Pancreas (tissue), 10 donors: ENCODE data around the gene NPLOC4. TPM values are rescaled to one million over a fixed set of nuclear protein-coding genes. Genes with fewer than 3 reads are reported as not detected.
A peak's percentile ranks its signal among the peaks of the same experiment; 100 is the strongest.

ENCODE experiments used
- ATAC-seq, 4 donors: fragments of 200-7000 bp; cut with Tn5 transposase; one replicate each; pipeline versions ENCODE4 v1.8.0 to v1.9.1; 2020; ENCODE audit warnings: mild to moderate bottlenecking in 4 of 4, moderate library complexity in 4 of 4
- DNase-seq, 6 donors: peaks; one replicate each; pipeline ENCODE4 v3.0.0-alpha.2; 2020
- FAIRE-seq: peaks from 2 replicates; lab custom pipeline; 2012; peaks lifted over from hg19 to GRCh38; lab: Jason Lieb, UNC
- H3K27ac ChIP-seq, 4 donors: fragments of 200-600 bp; sonication (generic); 1 replicate in 3 of 4; 2 replicates in 1 of 4; pipeline versions ENCODE4 v1.5.0 to v1.8.0; 2020
- H3K27me3 ChIP-seq, 4 donors: fragments of 200-600 bp; one replicate each; pipeline ENCODE4 v1.8.0; 2021
- H3K36me3 ChIP-seq, 3 donors: fragments of 200-600 bp; sonication (generic) in 1 of 3; one replicate each; pipeline versions ENCODE4 v1.5.0 to v1.8.0; 2020 to 2021
- H3K4me1 ChIP-seq, 3 donors: fragments of 200-600 bp; one replicate each; pipeline ENCODE4 v1.8.0; 2021
- H3K4me3 ChIP-seq, 4 donors: fragments of 200-600 bp; sonication (generic) in 2 of 4; one replicate each; pipeline versions ENCODE4 v1.5.0 to v1.8.0; 2020 to 2021
- H3K9me3 ChIP-seq, 4 donors: fragments of 200-600 bp; one replicate each; pipeline ENCODE4 v1.8.0; 2021
- CTCF ChIP-seq, 4 donors: fragments of 200-600 bp; sonication (generic) in 3 of 4; IDR thresholded peaks; one replicate each; pipeline versions ENCODE4 v1.5.0 to v1.8.0; 2021; ENCODE audit warnings: antibody characterized with exemption in 4 of 4
- WGBS, 2 donors: extraction: QIAGEN DNeasy Blood & Tissue Kit; methylation state at CpG; one replicate each; pipeline ENCODE4 v1.1.7; 2013; 5-methylcytosine and 5-hydroxymethylcytosine counted together
- intact Hi-C, 3 donors: fragments of 100-400 bp; cut with DNase I; formaldehyde crosslinking; loops; one replicate each; pipeline versions ENCODE4 v1.11.1 to v1.14.2; 2022
- polyA plus RNA-seq, 2 donors: library from polyadenylated mRNA; stranded (reverse); fragments of 200-250 nt; gene quantifications; one replicate each; pipeline ENCODE4 v1.2.3, GENCODE V29; 2013
- total RNA-seq, 6 donors: library from RNA; stranded (reverse); fragmentation: NEBNext Ultra II Directional in 4 of 6; extraction: Animal tissue kit (Norgen Biotek cat#: 25700) in 4 of 6; gene quantifications; one replicate each; pipeline versions ENCODE4 v1.2.1 to v1.2.4, GENCODE V29; 2021 to 2023
- donor health status: healthy with polysubstance abuse.
- donor health status: DM: no; HTN: no; CAD: no; lungs with moderate emphysema.
- donor health status: DM: no; HTN: no; CAD: no.
- donor health status: control.
- donor health status: control.
- donor health status: Bipolar disorder and iron deficiency.
- donor health status: DM: yes; HTN: yes; CAD: no.
- donor health status: DM: no; HTN: no; CAD: no.
- donor health status: DM: no; HTN: no; CAD: no.
- donor health status: DM: yes; HTN: yes; CAD: no.

Gene NPLOC4
- total and polyA plus RNA-seq, 8 donors, result 32.5 to 54.8 (median 35.3) TPM

GRCh38 chr17:81546906-81547613 lies 89.9 kb downstream of the NPLOC4 start:
- FAIRE-seq (no peak), DNase-seq (peak in 4 of 6 donors; percentile 66 to 87 (median 72))

GRCh38 chr17:81545160-81545949 lies 91.6 kb downstream of the NPLOC4 start:
- TF ChIP-seq CTCF (IDR thresholded peaks at IDR 0.05), result no peak
- FAIRE-seq (no peak), ATAC-seq (no peak), DNase-seq (peak in 4 of 6 donors; percentile 38 to 68 (median 48))
- no peaks in the 10 kb centered on the region for H3K27me3 ChIP-seq
- no peaks in the 10 kb centered on the region for H3K9me3 ChIP-seq
- intact Hi-C loops, result no loop called here
- no peaks in the 10 kb centered on the region for H3K4me1 ChIP-seq
- H3K27ac ChIP-seq, result no peak overlapping the region
- 89 to 90% methylated on average over 24 of the region's 24 CpGs for WGBS, 2 donors
- H3K4me3 ChIP-seq, result no peak overlapping the region
- H3K36me3 ChIP-seq, result peaks cover 0 to 28% (median 7%) of the 10 kb centered on the region in 3 donors

More at GRCh38 chr17:81546906-81547613, 89.9 kb downstream of the NPLOC4 start:
- no peak overlapping the region for H3K4me3 ChIP-seq
- H3K36me3 ChIP-seq, result peaks cover 0 to 24% (median 7%) of the 10 kb centered on the region in 3 donors
- WGBS, 2 donors, result 85 to 86% methylated on average over 32 to 36 of the region's 36 CpGs
- H3K27me3 ChIP-seq, result no peaks in the 10 kb centered on the region
- no peaks in the 10 kb centered on the region for H3K9me3 ChIP-seq
- no peak for TF ChIP-seq CTCF (IDR thresholded peaks at IDR 0.05)
- H3K27ac ChIP-seq, result no peak overlapping the region
- ATAC-seq, result peak in 1 of 4 donors; percentile 1
- H3K4me1 ChIP-seq, result peaks cover 0 to 6% (median 5%) of the 10 kb centered on the region in 3 donors
- intact Hi-C loops, result no loop called here

DNA sequence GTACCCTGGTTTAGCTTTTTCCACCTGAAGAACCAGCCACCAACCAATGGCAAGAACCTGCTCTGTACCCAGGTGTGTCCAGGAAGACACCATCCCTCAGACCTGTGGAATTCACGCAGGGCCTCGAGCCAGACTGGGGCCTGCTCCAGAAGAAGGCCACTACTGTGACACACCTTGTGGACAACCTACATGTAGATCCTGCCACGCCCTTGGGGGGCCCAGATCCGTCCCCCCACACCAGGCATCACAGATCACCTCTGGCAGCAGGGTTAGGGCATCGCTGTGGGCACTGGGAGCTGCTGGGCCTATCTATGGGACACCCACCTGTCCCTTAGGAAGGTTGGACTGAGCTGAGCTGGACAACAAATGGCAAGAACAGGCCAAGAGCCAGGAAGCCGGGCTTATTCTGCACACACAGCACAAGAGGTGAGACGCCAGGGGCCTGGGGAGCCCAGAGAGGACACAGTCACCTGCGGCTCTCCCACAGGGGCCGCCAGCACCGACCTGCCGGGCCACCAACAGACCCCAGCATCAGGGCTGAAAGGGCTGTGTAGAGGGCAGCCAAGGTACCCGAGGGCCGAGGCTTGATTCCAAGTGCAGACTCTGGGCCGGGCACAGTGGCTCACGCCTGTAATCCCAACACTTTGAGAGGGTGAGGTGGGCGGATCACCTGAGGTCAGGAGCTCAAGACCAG lies 92.5 kb downstream of the NPLOC4 start:
- intact Hi-C loops, result loop anchor here in 1 of 3 donors (5.0 kb wide), 1 partner anchor 297 kb away; no protein-coding TSS in a partner anchor
- Histone ChIP-seq H3K4me1 (no peaks in the 10 kb centered on the region), H3K9me3 (no peaks in the 10 kb centered on the region), H3K27ac (no peak overlapping the region), H3K36me3 (peaks cover 0 to 34% (median 7%) of the 10 kb centered on the region in 3 donors), H3K4me3 (no peak overlapping the region), H3K27me3 (no peaks in the 10 kb centered on the region)
- TF ChIP-seq CTCF (IDR thresholded peaks at IDR 0.05), result no peak
- DNase-seq (peak in 4 of 6 donors; percentile 38 to 70 (median 51)), ATAC-seq (peak in 1 of 4 donors; percentile 1), FAIRE-seq (no peak)
- 89 to 90% methylated on average over 15 to 16 of the region's 16 CpGs for WGBS, 2 donors

- DNase-seq, result peak in 4 of 6 donors; percentile 32 to 71 (median 52)
- 96 to 97% methylated on average over 15 of the region's 15 CpGs for WGBS, 2 donors
- no peak overlapping the region for H3K27ac ChIP-seq
- ATAC-seq, result peak in 1 of 4 donors; percentile 0
- FAIRE-seq, result no peak
- no peaks in the 10 kb centered on the region for H3K9me3 ChIP-seq
- TF ChIP-seq CTCF (IDR thresholded peaks at IDR 0.05), result no peak
- no peaks in the 10 kb centered on the region for H3K27me3 ChIP-seq
- H3K4me3 ChIP-seq, result no peak overlapping the region
- H3K4me1 ChIP-seq, result no peaks in the 10 kb centered on the region
- H3K36me3 ChIP-seq, result peaks cover 0 to 34% (median 7%) of the 10 kb centered on the region in 3 donors
- intact Hi-C loops, result loop anchor here in 1 of 3 donors (5.0 kb wide), 1 partner anchor 296 kb away; no protein-coding TSS in a partner anchor
Measured at GRCh38 chr17:81543756-81544155, 93.2 kb downstream of the NPLOC4 start.
